Measurements from ENCODE around the gene KLLN. TPM values are rescaled to one million over a fixed set of nuclear protein-coding genes. Genes with fewer than 3 reads are reported as not detected.

KLLN gene
- polyA plus RNA-seq, 2 donors = 0.15 to 0.16 TPM

DNA sequence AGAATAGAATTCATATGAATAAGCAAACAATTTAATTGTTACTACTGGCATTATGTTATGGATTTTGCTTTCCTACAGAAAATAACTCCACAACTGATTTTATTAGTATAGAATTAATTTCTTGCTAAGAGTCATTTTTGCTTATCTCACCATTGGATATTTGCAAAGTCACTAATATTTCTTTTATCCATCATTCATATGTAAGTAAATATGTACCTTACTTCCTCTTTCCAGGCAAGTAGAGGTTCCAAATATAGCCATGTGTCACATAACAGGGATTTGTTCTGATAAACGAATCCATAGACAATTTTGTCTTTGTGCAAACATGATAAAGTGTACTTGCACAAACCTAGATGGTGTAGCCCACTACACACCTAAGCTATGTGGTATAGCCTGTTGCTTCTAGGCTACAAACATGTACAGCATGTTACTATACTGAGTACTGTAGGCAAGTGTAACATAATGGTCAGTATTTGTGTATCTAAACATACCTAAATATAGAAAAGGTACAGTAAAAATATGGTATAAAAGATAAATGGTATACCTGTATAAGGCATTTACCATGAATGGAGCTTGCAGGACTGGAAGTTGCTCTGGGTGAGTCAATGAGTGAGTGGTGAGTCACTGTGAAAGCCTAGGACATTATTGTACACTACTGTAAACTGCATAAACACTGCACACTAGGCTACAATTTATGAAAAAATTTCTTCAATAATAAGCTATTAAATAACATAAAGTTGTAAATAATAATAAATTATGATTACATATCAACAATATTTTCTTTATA, 18.3 kb downstream of the KLLN start:
- no peaks in the 10 kb centered on the region for H3K9me3 ChIP-seq (ENCODE audit: control insufficient read depth in 2 of 2, insufficient read depth in 1 of 2, low read depth in 1 of 2, low read length in 1 of 2)
- H3K4me1 ChIP-seq (ENCODE audit: control insufficient read depth in 2 of 2, insufficient read depth in 2 of 2, low read length in 1 of 2) = no peaks in the 10 kb centered on the region
- H3K4me3 ChIP-seq (ENCODE audit: low read depth in 1 of 2, low read length in 2 of 2) = no peak overlapping the region
- 20 to 23% methylated on average over 1 of the region's 1 CpG for WGBS, 2 donors
- H3K27me3 ChIP-seq (ENCODE audit: control insufficient read depth in 1 of 2, insufficient read depth in 2 of 2, low read length in 2 of 2) = no peaks in the 10 kb centered on the region
- H3K36me3 ChIP-seq (ENCODE audit: control insufficient read depth in 2 of 2, insufficient read depth in 2 of 2, low read length in 1 of 2) = no peaks in the 10 kb centered on the region
- H3K27ac ChIP-seq (ENCODE audit: low read depth in 2 of 2, low read length in 1 of 2) = no peak overlapping the region

- 97 to 98% methylated on average over 4 of the region's 4 CpGs for WGBS, 2 donors
- Histone ChIP-seq H3K27ac (ENCODE audit: low read depth in 2 of 2, low read length in 1 of 2) (no peak overlapping the region), H3K36me3 (ENCODE audit: control insufficient read depth in 2 of 2, insufficient read depth in 2 of 2, low read length in 1 of 2) (no peaks in the 10 kb centered on the region), H3K4me3 (ENCODE audit: low read depth in 1 of 2, low read length in 2 of 2) (no peak overlapping the region), H3K9me3 (ENCODE audit: control insufficient read depth in 2 of 2, insufficient read depth in 1 of 2, low read depth in 1 of 2, low read length in 1 of 2) (no peaks in the 10 kb centered on the region), H3K27me3 (ENCODE audit: control insufficient read depth in 1 of 2, insufficient read depth in 2 of 2, low read length in 2 of 2) (no peaks in the 10 kb centered on the region), H3K4me1 (ENCODE audit: control insufficient read depth in 2 of 2, insufficient read depth in 2 of 2, low read length in 1 of 2) (no peaks in the 10 kb centered on the region)
Measured at GRCh38 chr10:87843714-87844113, 19.6 kb downstream of the KLLN start.

DNA sequence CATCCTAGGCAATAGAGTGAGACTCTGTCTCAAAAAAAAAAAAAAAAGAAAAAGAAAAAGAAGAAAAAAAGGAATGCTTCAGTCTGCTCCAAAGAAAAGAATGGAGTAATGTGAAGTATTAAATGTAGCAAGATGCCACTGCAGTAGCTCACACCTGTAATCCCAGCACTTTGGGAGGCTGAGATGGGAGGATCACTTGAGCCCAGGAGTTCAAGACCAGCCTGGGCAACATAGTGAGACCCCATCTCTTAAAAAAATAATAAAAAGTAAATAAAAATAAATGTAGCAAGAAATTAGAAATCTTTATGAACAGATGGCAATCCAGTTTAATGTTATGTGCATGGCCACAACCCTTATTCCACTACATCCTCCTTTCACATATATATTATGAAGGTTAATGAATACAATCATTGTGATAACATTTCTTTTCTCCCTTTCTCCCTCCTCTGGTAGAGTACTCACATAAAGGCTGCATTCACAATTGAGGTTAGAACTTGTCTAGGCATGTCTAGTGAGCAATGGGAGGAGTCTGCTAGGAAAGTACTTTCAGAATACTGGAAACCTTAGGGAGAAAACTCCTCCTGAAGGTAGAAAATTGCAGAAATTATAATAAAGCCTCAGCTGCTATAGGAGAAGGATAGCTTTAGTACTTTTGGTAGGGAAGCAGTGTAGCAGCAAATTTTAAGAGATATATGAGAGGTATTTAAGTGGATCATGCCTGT, 20.4 kb downstream of the KLLN start:
- H3K9me3 ChIP-seq (ENCODE audit: control insufficient read depth in 2 of 2, insufficient read depth in 1 of 2, low read depth in 1 of 2, low read length in 1 of 2) = no peaks in the 10 kb centered on the region
- no peaks in the 10 kb centered on the region for H3K27me3 ChIP-seq (ENCODE audit: control insufficient read depth in 1 of 2, insufficient read depth in 2 of 2, low read length in 2 of 2)
- H3K4me1 ChIP-seq (ENCODE audit: control insufficient read depth in 2 of 2, insufficient read depth in 2 of 2, low read length in 1 of 2) = no peaks in the 10 kb centered on the region
- H3K4me3 ChIP-seq (ENCODE audit: low read depth in 1 of 2, low read length in 2 of 2) = no peak overlapping the region
- H3K36me3 ChIP-seq (ENCODE audit: control insufficient read depth in 2 of 2, insufficient read depth in 2 of 2, low read length in 1 of 2) = no peaks in the 10 kb centered on the region
- H3K27ac ChIP-seq (ENCODE audit: low read depth in 2 of 2, low read length in 1 of 2) = no peak overlapping the region

DNA sequence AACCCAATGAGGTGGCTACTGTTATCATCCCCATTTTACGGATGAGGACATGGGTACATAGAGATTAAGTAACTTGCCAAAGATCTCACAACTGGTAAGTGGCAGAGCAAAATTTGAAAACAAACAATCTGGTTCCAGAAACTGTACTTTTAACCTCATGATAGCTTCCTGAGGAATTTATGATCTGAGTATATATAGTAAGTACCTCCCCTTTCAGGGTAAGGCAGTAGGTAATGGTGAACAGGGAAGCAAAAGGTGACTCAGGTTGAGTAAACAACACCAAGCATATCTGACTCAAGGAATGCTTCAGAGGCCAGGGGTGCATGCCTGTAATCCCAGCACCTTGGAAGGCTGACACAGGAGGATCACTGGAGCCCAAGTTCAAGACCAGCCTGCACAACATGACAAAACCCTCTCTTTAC, 21.1 kb downstream of the KLLN start:
- no peak overlapping the region for H3K4me3 ChIP-seq (ENCODE audit: low read depth in 1 of 2, low read length in 2 of 2)
- 67 to 75% methylated on average over 1 of the region's 1 CpG for WGBS, 2 donors
- H3K4me1 ChIP-seq (ENCODE audit: control insufficient read depth in 2 of 2, insufficient read depth in 2 of 2, low read length in 1 of 2) = no peaks in the 10 kb centered on the region
- no peak overlapping the region for H3K27ac ChIP-seq (ENCODE audit: low read depth in 2 of 2, low read length in 1 of 2)
- H3K27me3 ChIP-seq (ENCODE audit: control insufficient read depth in 1 of 2, insufficient read depth in 2 of 2, low read length in 2 of 2) = no peaks in the 10 kb centered on the region
- H3K9me3 ChIP-seq (ENCODE audit: control insufficient read depth in 2 of 2, insufficient read depth in 1 of 2, low read depth in 1 of 2, low read length in 1 of 2) = no peaks in the 10 kb centered on the region
- H3K36me3 ChIP-seq (ENCODE audit: control insufficient read depth in 2 of 2, insufficient read depth in 2 of 2, low read length in 1 of 2) = no peaks in the 10 kb centered on the region

- Histone ChIP-seq H3K27me3 (ENCODE audit: control insufficient read depth in 1 of 2, insufficient read depth in 2 of 2, low read length in 2 of 2) (no peaks in the 10 kb centered on the region), H3K4me1 (ENCODE audit: control insufficient read depth in 2 of 2, insufficient read depth in 2 of 2, low read length in 1 of 2) (no peaks in the 10 kb centered on the region), H3K9me3 (ENCODE audit: control insufficient read depth in 2 of 2, insufficient read depth in 1 of 2, low read depth in 1 of 2, low read length in 1 of 2) (no peaks in the 10 kb centered on the region), H3K4me3 (ENCODE audit: low read depth in 1 of 2, low read length in 2 of 2) (no peak overlapping the region), H3K27ac (ENCODE audit: low read depth in 2 of 2, low read length in 1 of 2) (no peak overlapping the region), H3K36me3 (ENCODE audit: control insufficient read depth in 2 of 2, insufficient read depth in 2 of 2, low read length in 1 of 2) (no peaks in the 10 kb centered on the region)
- 85 to 95% methylated on average over 3 of the region's 3 CpGs for WGBS, 2 donors
Measured at GRCh38 chr10:87841186-87841585, 22.1 kb downstream of the KLLN start.

- Histone ChIP-seq H3K27ac (ENCODE audit: low read depth in 2 of 2, low read length in 1 of 2) (no peak overlapping the region), H3K4me1 (ENCODE audit: control insufficient read depth in 2 of 2, insufficient read depth in 2 of 2, low read length in 1 of 2) (no peaks in the 10 kb centered on the region), H3K4me3 (ENCODE audit: low read depth in 1 of 2, low read length in 2 of 2) (no peak overlapping the region), H3K9me3 (ENCODE audit: control insufficient read depth in 2 of 2, insufficient read depth in 1 of 2, low read depth in 1 of 2, low read length in 1 of 2) (no peaks in the 10 kb centered on the region), H3K36me3 (ENCODE audit: control insufficient read depth in 2 of 2, insufficient read depth in 2 of 2, low read length in 1 of 2) (no peaks in the 10 kb centered on the region), H3K27me3 (ENCODE audit: control insufficient read depth in 1 of 2, insufficient read depth in 2 of 2, low read length in 2 of 2) (no peaks in the 10 kb centered on the region)
- WGBS, 2 donors = 48 to 70% methylated on average over 2 of the region's 2 CpGs
Measured at GRCh38 chr10:87838650-87839049, 24.7 kb downstream of the KLLN start.

DNA sequence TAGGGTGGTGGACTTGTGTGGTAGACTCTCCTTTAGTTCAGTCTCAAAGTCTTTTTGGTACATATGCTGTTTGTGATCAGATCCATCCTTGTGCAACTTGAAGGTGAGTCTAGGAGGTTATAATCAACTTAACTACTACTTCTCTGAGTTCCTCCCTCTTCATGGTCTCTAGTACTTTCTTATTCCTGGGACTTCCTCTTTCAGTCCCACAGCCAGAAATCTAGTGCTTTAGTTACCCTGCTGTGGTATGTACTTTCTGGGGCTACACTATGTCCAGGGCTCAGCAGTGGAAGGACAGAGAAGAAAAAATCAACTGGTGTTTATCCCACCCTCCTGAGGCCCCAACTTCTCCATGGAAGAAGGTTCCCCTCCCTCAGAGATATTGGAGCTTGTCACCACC, 25.9 kb downstream of the KLLN start:
- Histone ChIP-seq H3K36me3 (ENCODE audit: control insufficient read depth in 2 of 2, insufficient read depth in 2 of 2, low read length in 1 of 2) (no peaks in the 10 kb centered on the region), H3K27me3 (ENCODE audit: control insufficient read depth in 1 of 2, insufficient read depth in 2 of 2, low read length in 2 of 2) (no peaks in the 10 kb centered on the region), H3K9me3 (ENCODE audit: control insufficient read depth in 2 of 2, insufficient read depth in 1 of 2, low read depth in 1 of 2, low read length in 1 of 2) (no peaks in the 10 kb centered on the region), H3K4me3 (ENCODE audit: low read depth in 1 of 2, low read length in 2 of 2) (no peak overlapping the region), H3K27ac (ENCODE audit: low read depth in 2 of 2, low read length in 1 of 2) (no peak overlapping the region), H3K4me1 (ENCODE audit: control insufficient read depth in 2 of 2, insufficient read depth in 2 of 2, low read length in 1 of 2) (no peaks in the 10 kb centered on the region)

- H3K9me3 ChIP-seq (ENCODE audit: control insufficient read depth in 2 of 2, insufficient read depth in 1 of 2, low read depth in 1 of 2, low read length in 1 of 2) = no peaks in the 10 kb centered on the region
- no peak overlapping the region for H3K27ac ChIP-seq (ENCODE audit: low read depth in 2 of 2, low read length in 1 of 2)
- no peak overlapping the region for H3K4me3 ChIP-seq (ENCODE audit: low read depth in 1 of 2, low read length in 2 of 2)
- H3K4me1 ChIP-seq (ENCODE audit: control insufficient read depth in 2 of 2, insufficient read depth in 2 of 2, low read length in 1 of 2) = no peaks in the 10 kb centered on the region
- H3K27me3 ChIP-seq (ENCODE audit: control insufficient read depth in 1 of 2, insufficient read depth in 2 of 2, low read length in 2 of 2) = no peaks in the 10 kb centered on the region
- WGBS, 2 donors = 85 to 94% methylated on average over 4 of the region's 4 CpGs
- no peaks in the 10 kb centered on the region for H3K36me3 ChIP-seq (ENCODE audit: control insufficient read depth in 2 of 2, insufficient read depth in 2 of 2, low read length in 1 of 2)
Measured at GRCh38 chr10:87836098-87836497, 27.2 kb downstream of the KLLN start.

- no peak overlapping the region for H3K27ac ChIP-seq (ENCODE audit: low read depth in 2 of 2, low read length in 1 of 2)
- no peak overlapping the region for H3K4me3 ChIP-seq (ENCODE audit: low read depth in 1 of 2, low read length in 2 of 2)
- no peaks in the 10 kb centered on the region for H3K27me3 ChIP-seq (ENCODE audit: control insufficient read depth in 1 of 2, insufficient read depth in 2 of 2, low read length in 2 of 2)
- no peaks in the 10 kb centered on the region for H3K4me1 ChIP-seq (ENCODE audit: control insufficient read depth in 2 of 2, insufficient read depth in 2 of 2, low read length in 1 of 2)
- no peaks in the 10 kb centered on the region for H3K36me3 ChIP-seq (ENCODE audit: control insufficient read depth in 2 of 2, insufficient read depth in 2 of 2, low read length in 1 of 2)
- no peaks in the 10 kb centered on the region for H3K9me3 ChIP-seq (ENCODE audit: control insufficient read depth in 2 of 2, insufficient read depth in 1 of 2, low read depth in 1 of 2, low read length in 1 of 2)
Measured at GRCh38 chr10:87829986-87830729, 33.2 kb downstream of the KLLN start.
